OCI-LY7 (cell line): ENCODE measurements around the gene TWF2. TPM values are rescaled to one million over a fixed set of nuclear protein-coding genes. Genes with fewer than 3 reads are reported as not detected.

Experiments
- BruUV-seq: library from RNA; stranded (reverse); fragments of 400-500 nt; replicated peaks from 2 replicates; lab custom pipeline; 2021; lab: Mats Ljungman, UMichigan
- CTCF ChIA-PET: fragments of 300-600 bp; sonication (Branson Sonifier 250); formaldehyde crosslinking; loops from one replicate; lab custom pipeline; 2022; ENCODE audit warnings: antibody characterized with exemption; ENCODE audit not compliant: unreplicated experiment; lab: Charles Lee
- POLR2A ChIA-PET: fragments of 300-600 bp; sonication (Branson Sonifier 250); formaldehyde crosslinking; loops from one replicate; lab custom pipeline; 2022; ENCODE audit warnings: antibody characterized with exemption; lab: Charles Lee
- DNase-seq: peaks from one replicate; pipeline ENCODE4 v3.0.0-alpha.2; 2015; ENCODE audit warnings: low spot score
- H2AFZ ChIP-seq: fragments of 200-600 bp; sonication (generic), shearing (Covaris generic); 2 replicates; pipeline ENCODE4 v1.6.1; 2014; ENCODE audit warnings: mild to moderate bottlenecking, antibody characterized with exemption, low read length, moderate library complexity
- H3K27ac ChIP-seq: fragments of 200-600 bp; sonication (generic); 2 replicates; pipeline ENCODE4 v1.5.1; 2014; ENCODE audit warnings: mixed run types, low read depth, mild to moderate bottlenecking, moderate library complexity, low read length, inconsistent platforms; ENCODE audit not compliant: poor library complexity, severe bottlenecking
- H3K36me3 ChIP-seq: fragments of 200-600 bp; sonication (generic); 2 replicates; pipeline ENCODE4 v1.6.1; 2014; ENCODE audit warnings: mild to moderate bottlenecking, antibody characterized with exemption, low read length, moderate library complexity, mixed read lengths; ENCODE audit not compliant: insufficient read depth
- H3K4me1 ChIP-seq: fragments of 200-600 bp; sonication (generic); 2 replicates; pipeline ENCODE4 v1.5.1; 2014; ENCODE audit warnings: mild to moderate bottlenecking, low read length; ENCODE audit not compliant: insufficient read depth, poor library complexity, severe bottlenecking
- H3K4me2 ChIP-seq: fragments of 200-600 bp; sonication (generic); 2 replicates; pipeline ENCODE4 v1.6.1; 2014; ENCODE audit warnings: mild to moderate bottlenecking, low read length
- H3K4me3 ChIP-seq: fragments of 200-600 bp; sonication (generic); 2 replicates; pipeline ENCODE4 v1.5.1; 2014; ENCODE audit warnings: mild to moderate bottlenecking, low read depth, low read length; ENCODE audit not compliant: poor library complexity, severe bottlenecking
- H3K79me2 ChIP-seq: fragments of 200-600 bp; sonication (generic); 2 replicates; pipeline ENCODE4 v1.6.1; 2016; ENCODE audit warnings: low read depth, mild to moderate bottlenecking, low read length, moderate library complexity, mixed read lengths; ENCODE audit not compliant: insufficient read depth
- H3K9me2 ChIP-seq: fragments of 200-600 bp; sonication (generic); 2 replicates; pipeline ENCODE4 v1.6.1; 2016; ENCODE audit warnings: mild to moderate bottlenecking, low read length, mixed read lengths; ENCODE audit not compliant: insufficient read depth
- H3K9me3 ChIP-seq: fragments of 200-600 bp; sonication (generic); 2 replicates; pipeline ENCODE4 v1.6.1; 2014; ENCODE audit warnings: mild to moderate bottlenecking, mixed run types, low read length, mixed read lengths
- H4K20me1 ChIP-seq: fragments of 200-600 bp; sonication (generic); 2 replicates; pipeline ENCODE4 v1.6.1; 2014; ENCODE audit warnings: mild to moderate bottlenecking, antibody characterized with exemption, low read length, moderate library complexity, mixed read lengths; ENCODE audit not compliant: insufficient read depth
- EZH2phosphoT487 ChIP-seq: fragments of 200-600 bp; sonication (generic); IDR thresholded peaks from 2 replicates; pipeline ENCODE4 v1.6.1; 2018; ENCODE audit warnings: low read depth, borderline replicate concordance, mild to moderate bottlenecking, mixed run types, antibody characterized with exemption, low read length, moderate library complexity, mixed read lengths
- intact Hi-C: fragments of 100-400 bp; cut with micrococcal nuclease; formaldehyde crosslinking; loops from one replicate; pipeline ENCODE4 v1.10.0; 2022; ENCODE audit not compliant: unreplicated experiment
- total RNA-seq, 2 experiments: library from RNA; depleted of rRNA in 1 of 2; stranded (reverse); fragments of >200 nt in 1 of 2; shearing (Covaris generic) in 1 of 2; gene quantifications; 2 replicates each; pipeline ENCODE4 v1.2.3, GENCODE V29; 2014 to 2022
- TF ChIP-seq, protein P1 (sequence below): fragments of 200-600 bp; sonication (generic); conservative IDR thresholded peaks from 2 replicates; pipeline ENCODE4 v1.5.1; 2014; ENCODE audit warnings: mild to moderate bottlenecking, antibody characterized with exemption, low read length, moderate library complexity, mixed read lengths

TWF2 gene
- total RNA-seq, 2 experiments from 2014 or later: 52.8 to 64.9 TPM

DNA sequence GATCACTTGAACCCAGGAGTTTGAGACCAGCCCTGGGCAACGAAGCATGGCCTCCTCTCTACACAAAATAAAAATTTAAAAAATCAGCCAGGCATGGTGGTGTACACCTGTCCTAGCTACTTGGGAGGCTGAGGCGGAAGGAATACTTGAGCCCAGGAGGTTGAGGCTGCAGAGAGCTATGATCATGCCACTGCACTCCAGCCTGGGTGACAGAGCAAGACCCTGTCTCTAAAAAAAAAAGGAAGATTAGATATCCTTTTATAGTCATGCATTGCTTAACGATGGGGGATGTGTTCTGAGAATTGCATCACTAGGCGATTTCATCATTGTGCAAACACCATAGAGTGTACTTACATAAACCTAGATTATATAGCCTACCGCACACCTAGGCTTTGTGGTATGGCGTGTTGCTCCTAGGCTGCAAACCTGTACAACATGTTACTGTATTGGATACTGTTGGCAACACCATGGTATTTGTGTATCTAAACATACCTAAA is 28.4 kb downstream of the TWF2 start:
- Histone ChIP-seq H3K9me3 (no peaks in the 10 kb centered on the region), H3K4me2 (no peak overlapping the region), H3K36me3 (peaks cover 96% of the 10 kb centered on the region), H4K20me1 (no peaks in the 10 kb centered on the region), H3K79me2 (no peaks in the 10 kb centered on the region), H3K9me2 (no peaks in the 10 kb centered on the region), H3K27ac (no peak overlapping the region), H3K4me3 (no peak overlapping the region), H2AFZ (no peak overlapping the region), H3K4me1 (no peaks in the 10 kb centered on the region)
- intact Hi-C loops: no loop called here
- ChIA-PET POLR2A (interaction anchor here (2.5 kb wide), 1 partner anchor 9 kb away, joined by 8 read pairs; no protein-coding TSS in a partner anchor), CTCF (no interaction called here)
- TF ChIP-seq, protein P1, sequence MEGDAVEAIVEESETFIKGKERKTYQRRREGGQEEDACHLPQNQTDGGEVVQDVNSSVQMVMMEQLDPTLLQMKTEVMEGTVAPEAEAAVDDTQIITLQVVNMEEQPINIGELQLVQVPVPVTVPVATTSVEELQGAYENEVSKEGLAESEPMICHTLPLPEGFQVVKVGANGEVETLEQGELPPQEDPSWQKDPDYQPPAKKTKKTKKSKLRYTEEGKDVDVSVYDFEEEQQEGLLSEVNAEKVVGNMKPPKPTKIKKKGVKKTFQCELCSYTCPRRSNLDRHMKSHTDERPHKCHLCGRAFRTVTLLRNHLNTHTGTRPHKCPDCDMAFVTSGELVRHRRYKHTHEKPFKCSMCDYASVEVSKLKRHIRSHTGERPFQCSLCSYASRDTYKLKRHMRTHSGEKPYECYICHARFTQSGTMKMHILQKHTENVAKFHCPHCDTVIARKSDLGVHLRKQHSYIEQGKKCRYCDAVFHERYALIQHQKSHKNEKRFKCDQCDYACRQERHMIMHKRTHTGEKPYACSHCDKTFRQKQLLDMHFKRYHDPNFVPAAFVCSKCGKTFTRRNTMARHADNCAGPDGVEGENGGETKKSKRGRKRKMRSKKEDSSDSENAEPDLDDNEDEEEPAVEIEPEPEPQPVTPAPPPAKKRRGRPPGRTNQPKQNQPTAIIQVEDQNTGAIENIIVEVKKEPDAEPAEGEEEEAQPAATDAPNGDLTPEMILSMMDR: no peak
- TF ChIP-seq EZH2phosphoT487: no peak
- DNase-seq: no peak
- no TSS peak for BruUV-seq

DNA sequence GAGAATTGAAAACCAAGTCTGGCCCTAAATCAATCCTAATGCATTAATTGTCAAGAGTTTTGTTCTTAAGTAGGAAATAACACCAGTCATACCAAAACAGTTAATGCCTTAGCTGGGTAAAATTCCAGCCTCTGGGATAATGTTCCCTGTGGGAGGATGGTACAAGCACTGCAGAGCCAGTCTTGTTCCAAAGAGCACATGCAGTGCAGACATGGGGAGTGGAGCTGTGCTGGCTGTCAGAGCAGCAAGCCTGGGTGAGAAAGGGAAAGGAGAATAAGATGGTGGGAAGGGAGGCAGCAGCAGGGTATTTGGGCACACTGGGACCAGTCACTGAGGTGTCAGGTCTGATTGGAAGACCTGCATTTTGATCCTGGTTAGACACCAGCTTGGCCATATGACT is 28.9 kb downstream of the TWF2 start:
- no peaks in the 10 kb centered on the region for H3K9me2 ChIP-seq
- POLR2A ChIA-PET: interaction anchor here (2.5 kb wide), 1 partner anchor 9 kb away, joined by 8 read pairs; no protein-coding TSS in a partner anchor
- CTCF ChIA-PET: no interaction called here
- H3K36me3 ChIP-seq: peaks cover 96% of the 10 kb centered on the region
- H4K20me1 ChIP-seq: no peaks in the 10 kb centered on the region
- H3K4me1 ChIP-seq: no peaks in the 10 kb centered on the region
- no peak overlapping the region for H3K4me3 ChIP-seq
- no peak for TF ChIP-seq EZH2phosphoT487
- TF ChIP-seq, protein P1: no peak
- no peak overlapping the region for H2AFZ ChIP-seq
- no peak overlapping the region for H3K4me2 ChIP-seq
- no peaks in the 10 kb centered on the region for H3K9me3 ChIP-seq
- H3K79me2 ChIP-seq: no peaks in the 10 kb centered on the region
- H3K27ac ChIP-seq: no peak overlapping the region
- intact Hi-C loops: no loop called here
- BruUV-seq: no TSS peak
- DNase-seq: no peak

DNA sequence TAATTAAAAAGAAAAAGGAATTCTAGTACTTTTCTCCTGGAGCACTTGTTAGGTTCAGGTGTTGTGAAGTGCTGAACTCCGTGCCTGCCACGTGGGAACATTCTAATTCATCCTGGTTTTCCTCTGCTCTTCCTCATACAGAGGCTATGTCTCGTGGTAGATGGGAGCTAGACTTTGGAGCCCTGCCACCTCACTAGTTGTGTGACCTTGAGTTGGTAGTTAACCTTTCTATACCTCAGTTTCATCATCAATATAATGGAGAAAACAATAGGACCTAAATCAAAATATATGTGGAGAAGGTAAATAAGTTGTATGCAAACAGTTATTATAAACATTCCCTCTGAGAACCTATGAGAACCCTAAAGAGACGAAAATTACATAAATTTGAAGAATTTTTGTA is 30.4 kb downstream of the TWF2 start:
- no peak overlapping the region for H3K4me3 ChIP-seq
- POLR2A ChIA-PET: interaction anchor here (0.9 to 2.5 kb wide), 3 partner anchors 11 to 17 kb away, joined by 3 to 8 read pairs (median 4); partner anchors contain the start of genes ALAS1 and TLR9
- H3K4me1 ChIP-seq: no peaks in the 10 kb centered on the region
- H3K36me3 ChIP-seq: peaks cover 97% of the 10 kb centered on the region
- no peaks in the 10 kb centered on the region for H3K9me2 ChIP-seq
- intact Hi-C loops: no loop called here
- CTCF ChIA-PET: no interaction called here
- no TSS peak for BruUV-seq
- no peak for DNase-seq
- no peak overlapping the region for H3K4me2 ChIP-seq
- no peak overlapping the region for H2AFZ ChIP-seq
- H4K20me1 ChIP-seq: no peaks in the 10 kb centered on the region
- H3K9me3 ChIP-seq: no peaks in the 10 kb centered on the region
- no peaks in the 10 kb centered on the region for H3K79me2 ChIP-seq
- TF ChIP-seq EZH2phosphoT487: no peak
- TF ChIP-seq, protein P1: no peak
- H3K27ac ChIP-seq: no peak overlapping the region
